Measurements from ENCODE around the gene LURAP1L. TPM values are rescaled to one million over a fixed set of nuclear protein-coding genes. Genes with fewer than 3 reads are reported as not detected.

The LURAP1L gene
- polyA plus RNA-seq, 3 donors = 19.0 to 22.7 (median 19.4) TPM

- DNase-seq = no peak
These were observed 33.7 kb downstream of the LURAP1L start for GRCh38 chr9:12808569-12808968.

- no peak for DNase-seq
These were observed 34.9 kb downstream of the LURAP1L start for GRCh38 chr9:12809720-12810119.

GRCh38 chr9:12811935-12812334, 37.1 kb downstream of the LURAP1L start:
- DNase-seq = no peak

GRCh38 chr9:12812710-12813109, 37.9 kb downstream of the LURAP1L start:
- no peak for DNase-seq

GRCh38 chr9:12813533-12813932, 38.7 kb downstream of the LURAP1L start:
- DNase-seq = no peak

- DNase-seq = peak; percentile 79
These were observed 39.4 kb downstream of the LURAP1L start for GRCh38 chr9:12813960-12814876.

- DNase-seq = no peak
These were observed 40.0 kb downstream of the LURAP1L start for GRCh38 chr9:12814877-12815237.

GRCh38 chr9:12815888-12816287, 41.1 kb downstream of the LURAP1L start:
- DNase-seq = no peak

GRCh38 chr9:12816656-12817101, 41.9 kb downstream of the LURAP1L start:
- DNase-seq = no peak

GRCh38 chr9:12817702-12818101, 42.9 kb downstream of the LURAP1L start:
- DNase-seq = no peak

GRCh38 chr9:12818431-12819000, 43.7 kb downstream of the LURAP1L start:
- no peak for DNase-seq

GRCh38 chr9:12819436-12820185, 44.8 kb downstream of the LURAP1L start:
- DNase-seq = no peak

GRCh38 chr9:12822111-12822510, 47.3 kb downstream of the LURAP1L start:
- DNase-seq = no peak

- DNase-seq = peak; percentile 54
These were observed 52.2 kb downstream of the LURAP1L start for GRCh38 chr9:12826924-12827565.

- DNase-seq = no peak
These were observed 58.9 kb downstream of the LURAP1L start for GRCh38 chr9:12833701-12834100.

GRCh38 chr9:12838546-12838945, 63.7 kb downstream of the LURAP1L start:
- DNase-seq = no peak

- no peak for DNase-seq
These were observed 68.9 kb downstream of the LURAP1L start for GRCh38 chr9:12843735-12844134.

GRCh38 chr9:12846035-12846434, 71.2 kb downstream of the LURAP1L start:
- DNase-seq = no peak

- no peak for DNase-seq
These were observed 72.7 kb downstream of the LURAP1L start for GRCh38 chr9:12847561-12847960.

- DNase-seq = no peak
These were observed 74.7 kb downstream of the LURAP1L start for GRCh38 chr9:12849486-12850003.

GRCh38 chr9:12851341-12852090, 76.7 kb downstream of the LURAP1L start:
- no peak for DNase-seq

All from renal pelvis (tissue), 4 donors.